RWPE1 (cell line): Measurements from ENCODE around the gene CENPB.
"Not testable (repeated sequence)": the region's sequence is repeated elsewhere in the genome, so short reads cannot be mapped to it uniquely, and the experiment has no call there.

Source experiments
- CTCF ChIA-PET: fragments of 350-600 bp; sonication (Branson Sonifier 250); formaldehyde crosslinking; extraction: SDS; loops from one replicate; lab custom pipeline; 2021; lab: Yijun Ruan, JAX
- POLR2A ChIA-PET: fragments of 400-600 bp; formaldehyde crosslinking; extraction: SDS; loops from one replicate; lab custom pipeline; 2020; ENCODE audit warnings: antibody characterized with exemption; ENCODE audit not compliant: low non-redundant PET; lab: Yijun Ruan, JAX
- DNase-seq: peaks from one replicate; pipeline ENCODE4 v3.0.0; 2012; ENCODE audit warnings: low spot score
- H3K27ac ChIP-seq: fragments of 450-650 bp; 2 replicates; pipeline ENCODE4 v1.5.1; 2017
- TF ChIP-seq, protein P1 (sequence below): fragments of 450-650 bp; conservative IDR thresholded peaks from 2 replicates; pipeline ENCODE4 v1.5.1; 2017; ENCODE audit warnings: low read depth, mild to moderate bottlenecking

Gene CENPB, protein sequence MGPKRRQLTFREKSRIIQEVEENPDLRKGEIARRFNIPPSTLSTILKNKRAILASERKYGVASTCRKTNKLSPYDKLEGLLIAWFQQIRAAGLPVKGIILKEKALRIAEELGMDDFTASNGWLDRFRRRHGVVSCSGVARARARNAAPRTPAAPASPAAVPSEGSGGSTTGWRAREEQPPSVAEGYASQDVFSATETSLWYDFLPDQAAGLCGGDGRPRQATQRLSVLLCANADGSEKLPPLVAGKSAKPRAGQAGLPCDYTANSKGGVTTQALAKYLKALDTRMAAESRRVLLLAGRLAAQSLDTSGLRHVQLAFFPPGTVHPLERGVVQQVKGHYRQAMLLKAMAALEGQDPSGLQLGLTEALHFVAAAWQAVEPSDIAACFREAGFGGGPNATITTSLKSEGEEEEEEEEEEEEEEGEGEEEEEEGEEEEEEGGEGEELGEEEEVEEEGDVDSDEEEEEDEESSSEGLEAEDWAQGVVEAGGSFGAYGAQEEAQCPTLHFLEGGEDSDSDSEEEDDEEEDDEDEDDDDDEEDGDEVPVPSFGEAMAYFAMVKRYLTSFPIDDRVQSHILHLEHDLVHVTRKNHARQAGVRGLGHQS

DNA sequence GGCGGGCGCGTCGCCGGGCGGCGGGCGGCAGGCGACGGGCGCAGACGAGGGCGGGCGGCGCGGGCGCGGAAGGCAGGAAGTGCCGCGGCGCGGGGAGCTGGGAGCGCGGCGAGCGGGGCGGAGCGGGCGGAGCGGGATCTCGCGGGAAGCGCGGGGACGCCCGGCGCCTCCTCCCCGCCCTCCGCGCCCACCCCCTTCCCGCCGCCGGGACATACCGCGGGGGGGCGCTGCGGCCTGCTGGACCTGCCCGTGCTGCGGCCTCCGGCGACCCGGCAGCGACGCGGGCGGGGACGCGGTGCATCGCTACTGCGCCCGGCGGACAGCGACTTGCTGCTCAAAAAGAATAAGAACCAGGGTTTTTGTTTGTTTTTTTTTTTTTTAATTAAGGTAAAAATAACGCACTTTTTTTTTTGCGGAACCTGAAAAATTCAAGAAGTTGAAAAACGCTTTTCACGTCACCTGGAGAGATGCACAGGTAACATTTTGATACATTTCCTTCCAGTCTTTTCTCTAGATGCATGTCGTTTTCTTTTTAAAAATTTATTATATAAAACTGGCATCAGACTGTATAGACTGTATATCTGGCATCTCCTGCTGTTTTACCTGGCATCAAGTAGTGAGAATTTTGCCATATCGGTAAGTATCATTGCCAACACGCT is at the start of gene CENPB:
TSS of gene CENPB (minus strand) at position 76 of the 659 bp plus-strand sequence. CDS start 257 bp downstream, outside the sequence.
- ChIA-PET CTCF (interaction anchor here (0.6 to 3.5 kb wide), 14 partner anchors 9 to 284 kb away, joined by 3 to 32 read pairs (median 4); partner anchors contain the start of gene AP5S1), POLR2A (interaction anchor here (0.6 to 1.0 kb wide), 2 partner anchors 9 to 34 kb away, joined by 3 to 6 read pairs; partner anchors contain the start of genes AP5S1 and CDC25B)
- TF ChIP-seq, protein P1, sequence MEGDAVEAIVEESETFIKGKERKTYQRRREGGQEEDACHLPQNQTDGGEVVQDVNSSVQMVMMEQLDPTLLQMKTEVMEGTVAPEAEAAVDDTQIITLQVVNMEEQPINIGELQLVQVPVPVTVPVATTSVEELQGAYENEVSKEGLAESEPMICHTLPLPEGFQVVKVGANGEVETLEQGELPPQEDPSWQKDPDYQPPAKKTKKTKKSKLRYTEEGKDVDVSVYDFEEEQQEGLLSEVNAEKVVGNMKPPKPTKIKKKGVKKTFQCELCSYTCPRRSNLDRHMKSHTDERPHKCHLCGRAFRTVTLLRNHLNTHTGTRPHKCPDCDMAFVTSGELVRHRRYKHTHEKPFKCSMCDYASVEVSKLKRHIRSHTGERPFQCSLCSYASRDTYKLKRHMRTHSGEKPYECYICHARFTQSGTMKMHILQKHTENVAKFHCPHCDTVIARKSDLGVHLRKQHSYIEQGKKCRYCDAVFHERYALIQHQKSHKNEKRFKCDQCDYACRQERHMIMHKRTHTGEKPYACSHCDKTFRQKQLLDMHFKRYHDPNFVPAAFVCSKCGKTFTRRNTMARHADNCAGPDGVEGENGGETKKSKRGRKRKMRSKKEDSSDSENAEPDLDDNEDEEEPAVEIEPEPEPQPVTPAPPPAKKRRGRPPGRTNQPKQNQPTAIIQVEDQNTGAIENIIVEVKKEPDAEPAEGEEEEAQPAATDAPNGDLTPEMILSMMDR, result peak; percentile 99
- peak; percentile 92 for DNase-seq
- peak within 1 kb of the TSS; percentile 83 for H3K27ac ChIP-seq

DNA sequence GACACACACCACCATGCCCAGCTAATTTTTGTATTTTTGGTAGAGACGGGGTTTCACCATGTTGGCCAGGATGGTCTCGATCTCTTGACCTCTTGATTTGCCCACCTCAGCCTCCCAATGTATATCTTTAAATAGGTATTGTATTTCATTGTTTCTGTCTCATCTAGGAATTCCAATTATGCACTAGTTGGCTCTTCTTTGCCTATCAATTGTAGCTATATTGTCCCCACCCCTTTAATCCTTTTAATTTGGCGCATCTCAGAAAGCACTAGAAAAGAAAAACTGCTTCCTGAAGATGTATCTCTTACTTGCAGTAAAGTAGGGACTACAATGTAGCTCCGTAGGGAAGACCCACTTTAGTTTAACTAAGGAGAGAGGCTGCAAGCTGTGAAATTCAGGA is 49.6 kb upstream of the CENPB start:
- no peak overlapping the region for H3K27ac ChIP-seq
- DNase-seq, result no peak
- ChIA-PET POLR2A (no interaction called here), CTCF (interaction anchor here (1.0 kb wide), 1 partner anchor 16 kb away, joined by 3 read pairs; the partner anchor contains the start of gene AP5S1)
- TF ChIP-seq, protein P1, result no peak

DNA sequence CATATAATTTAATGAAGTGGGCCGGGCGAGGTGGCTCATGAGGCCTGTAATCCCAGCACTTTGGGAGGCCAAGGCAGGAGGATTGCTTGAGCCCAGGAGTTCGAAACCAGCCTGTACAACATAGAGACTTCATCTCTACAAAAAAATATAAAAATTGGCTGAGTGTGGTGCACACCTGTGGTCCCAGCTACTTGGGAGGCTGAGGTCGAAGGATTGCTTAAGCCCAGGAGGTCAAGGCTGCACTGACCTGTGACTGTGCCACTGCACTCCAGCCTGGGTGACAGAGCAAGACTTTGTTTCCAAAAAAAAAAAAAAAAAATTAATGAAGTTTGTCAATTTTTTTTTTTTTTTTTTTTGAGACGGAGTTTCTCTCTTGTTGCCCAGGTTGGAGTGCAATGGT is 43.4 kb upstream of the CENPB start:
- CTCF ChIA-PET, POLR2A ChIA-PET, H3K27ac ChIP-seq, DNase-seq: not testable (repeated sequence)

DNA sequence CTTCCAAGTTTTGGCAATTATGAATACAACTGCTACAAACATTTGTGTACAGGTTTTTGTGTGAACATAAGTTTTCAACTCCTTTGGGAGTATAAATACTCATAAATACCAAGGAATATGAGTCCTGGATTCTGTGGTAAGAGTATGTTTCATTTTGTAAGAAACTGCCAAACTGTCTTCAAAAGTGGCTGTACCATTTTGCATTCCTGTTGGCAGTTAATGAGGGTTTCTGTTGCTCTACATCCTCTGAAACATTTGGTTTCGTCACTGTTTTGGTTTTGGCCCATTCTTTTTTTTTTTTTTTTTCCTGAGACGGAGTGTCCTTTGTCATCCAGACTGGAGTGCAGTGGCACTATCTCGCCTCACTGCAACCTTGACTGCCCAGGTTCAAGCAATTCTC is 42.3 kb upstream of the CENPB start:
- ChIA-PET POLR2A (no interaction called here), CTCF (no interaction called here)
- TF ChIP-seq, protein P1, result no peak
- no peak overlapping the region for H3K27ac ChIP-seq
- DNase-seq, result no peak

DNA sequence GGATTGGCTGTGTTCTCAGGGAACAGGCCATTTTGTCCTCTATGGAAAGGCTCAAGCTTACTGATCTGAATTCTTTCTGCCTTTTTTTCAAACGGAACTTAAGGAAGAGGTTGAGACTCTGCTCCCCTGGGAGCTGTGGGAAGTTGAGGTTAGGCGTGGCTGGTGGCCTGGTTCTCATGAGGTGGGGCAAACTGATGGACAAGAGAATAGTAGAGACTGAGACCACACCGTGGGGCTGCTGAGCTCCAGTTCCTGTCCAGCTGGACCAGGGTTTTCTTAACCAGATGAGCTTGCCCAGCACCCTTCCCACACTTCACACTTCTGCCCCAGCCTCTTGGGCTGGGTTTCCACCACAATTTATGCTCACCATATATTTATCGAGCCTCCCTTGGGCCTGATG is 39.9 kb upstream of the CENPB start:
- peak overlapping the region; percentile 6; the same call in 1 of the 2 replicates for H3K27ac ChIP-seq
- no peak for DNase-seq
- ChIA-PET POLR2A (interaction anchor here (0.6 kb wide), 1 partner anchor 22 kb away, joined by 6 read pairs; no protein-coding TSS in a partner anchor), CTCF (interaction anchor here (0.7 to 1.8 kb wide), 3 partner anchors 8 to 26 kb away, joined by 3 to 7 read pairs (median 4); no protein-coding TSS in a partner anchor)
- TF ChIP-seq, protein P1, result no peak

DNA sequence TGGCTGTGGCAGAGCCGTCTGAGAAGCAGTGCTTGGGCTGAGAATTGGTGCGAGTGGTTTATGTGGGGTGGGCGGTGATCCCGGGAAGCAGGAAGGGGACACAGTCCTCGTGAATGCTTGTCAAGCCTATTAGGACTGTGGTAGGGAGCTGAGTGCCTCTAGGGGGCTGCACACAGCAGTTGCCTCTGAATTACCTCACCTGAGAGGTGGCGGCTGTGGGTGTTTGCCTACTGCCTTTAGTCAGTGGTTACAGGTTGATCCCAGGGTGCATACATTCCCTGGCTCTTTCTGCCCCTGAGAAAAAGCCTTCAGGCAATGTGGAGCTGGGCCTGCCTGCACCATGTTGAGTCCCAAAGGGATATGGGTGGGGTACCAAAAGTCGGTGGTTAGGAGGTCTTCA is 39.0 kb upstream of the CENPB start:
- H3K27ac ChIP-seq, result peak overlapping the region; percentile 22
- TF ChIP-seq, protein P1, result no peak
- POLR2A ChIA-PET, result interaction anchor here (0.6 kb wide), 1 partner anchor 193 kb away, joined by 4 read pairs; no protein-coding TSS in a partner anchor
- CTCF ChIA-PET, result interaction anchor here (1.0 kb wide), 1 partner anchor 18 kb away, joined by 3 read pairs; no protein-coding TSS in a partner anchor
- no peak for DNase-seq
